IPS DF 6.9 (cell line): ENCODE results near the gene STIMATE.

Experiments used
- DNase-seq: peaks from one replicate; pipeline ENCODE4 v3.0.0-alpha.2; 2013; ENCODE audit warnings: low read depth, low spot score
- H3K27ac ChIP-seq: one replicate; pipeline ENCODE4 v1.5.1; 2013; ENCODE audit warnings: low read length, control low read depth
- H3K27me3 ChIP-seq: 2 replicates; pipeline ENCODE4 v1.6.1; 2013; ENCODE audit warnings: mild to moderate bottlenecking, low read length; ENCODE audit not compliant: control insufficient read depth, insufficient read depth
- H3K36me3 ChIP-seq: 2 replicates; pipeline ENCODE4 v1.6.1; 2013; ENCODE audit warnings: low read length; ENCODE audit not compliant: control insufficient read depth, insufficient read depth
- H3K4me1 ChIP-seq: 2 replicates; pipeline ENCODE4 v1.6.1; 2013; ENCODE audit warnings: low read length; ENCODE audit not compliant: control insufficient read depth, insufficient read depth
- H3K4me3 ChIP-seq: 2 replicates; pipeline ENCODE4 v1.5.1; 2013; ENCODE audit warnings: mild to moderate bottlenecking, low read length
- H3K9me3 ChIP-seq: 2 replicates; pipeline ENCODE4 v1.6.1; 2013; ENCODE audit warnings: low read length, inconsistent platforms; ENCODE audit not compliant: control insufficient read depth, insufficient read depth
- WGBS: extraction: QIAGEN DNeasy Blood & Tissue Kit; methylation state at CpG from one replicate; pipeline ENCODE4 v1.1.7; 2013; ENCODE audit warnings: mixed read lengths, missing lambda C conversion rate; ENCODE audit not compliant: insufficient read length, insufficient coverage; 5-methylcytosine and 5-hydroxymethylcytosine counted together

STIMATE gene

DNA sequence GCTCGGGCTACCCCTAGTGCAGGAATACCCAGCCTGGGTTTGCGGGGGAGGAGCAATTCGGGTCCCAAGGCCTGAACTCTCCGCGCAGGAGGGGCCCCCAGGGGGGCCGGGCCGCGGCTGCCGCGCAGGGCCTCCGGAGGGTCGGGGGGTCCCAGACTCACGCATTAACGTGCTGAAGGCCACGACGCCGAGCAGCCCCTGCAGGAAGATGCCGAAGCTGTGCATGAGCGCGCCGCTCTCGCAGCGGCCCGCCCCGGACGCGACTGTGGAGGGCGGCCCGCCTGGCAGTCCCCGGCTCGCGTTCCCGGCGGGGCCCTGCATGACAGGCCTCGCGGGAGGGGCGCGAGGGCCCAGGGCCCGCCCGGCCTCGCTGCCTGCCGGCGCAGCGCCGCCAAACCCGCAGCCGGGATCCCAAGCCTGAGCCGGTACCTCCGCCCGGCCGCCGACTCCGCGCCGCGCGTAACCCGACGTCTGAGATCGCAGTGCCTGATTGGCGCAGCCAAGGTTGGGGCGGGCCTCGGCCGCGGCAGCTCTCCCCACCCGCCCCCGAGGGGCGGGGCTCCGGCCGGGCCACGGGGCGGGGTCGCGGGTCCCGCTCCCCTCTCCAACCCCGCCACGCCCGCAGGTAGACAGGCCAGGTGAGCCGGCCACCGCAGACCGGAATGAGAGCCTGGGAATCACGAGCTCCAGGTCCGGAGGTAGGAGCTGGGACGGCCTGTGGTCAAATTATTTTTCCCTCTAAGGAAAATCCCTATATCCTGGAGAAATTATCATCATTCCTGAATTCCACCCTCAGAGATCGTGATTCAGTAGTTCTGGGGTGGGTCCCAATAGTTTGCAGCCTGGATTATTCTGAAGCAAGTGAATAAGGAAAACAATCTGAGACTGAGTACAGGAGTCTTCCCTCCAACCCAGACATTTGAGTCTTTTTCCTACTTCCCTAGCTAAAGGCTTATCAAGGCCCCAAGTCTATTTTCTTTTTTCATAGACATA lies at the start of gene STIMATE:
STIMATE (minus strand) TSS at position 419 of the 993 bp plus-strand sequence; CDS start at position 321, 98 bp downstream.
- Histone ChIP-seq H3K27ac (no peak within 1 kb of the TSS), H3K4me3 (peak within 1 kb of the TSS; percentile 90), H3K4me1 (no peaks in the 10 kb centered on the region), H3K27me3 (no peaks in the 10 kb centered on the region), H3K9me3 (no peaks in the 10 kb centered on the region), H3K36me3 (no peaks in the 10 kb centered on the region)
- WGBS, result no CpG with 5 or more reads among the region's 85 CpGs
- DNase-seq, result peak; percentile 63

DNA sequence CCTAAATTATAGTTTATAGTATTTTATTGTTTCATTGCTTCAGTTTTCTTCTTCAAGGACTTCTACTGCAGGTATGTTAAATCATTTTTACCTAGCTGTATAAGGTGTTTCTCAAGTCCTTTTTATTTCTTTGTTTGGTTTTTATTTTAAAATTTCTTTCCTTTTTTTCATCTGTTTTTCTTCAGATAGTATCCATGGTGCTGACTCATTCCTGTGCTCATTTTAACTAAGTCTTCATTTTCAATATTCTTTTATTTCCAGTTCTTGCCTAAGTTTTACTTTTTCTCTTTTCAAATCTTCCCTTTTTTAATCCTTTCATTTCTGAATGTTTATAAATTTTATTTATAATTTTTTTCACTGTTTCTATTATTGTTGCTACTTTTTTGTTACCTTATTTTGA lies 42.3 kb upstream of the STIMATE start:
- Histone ChIP-seq H3K36me3 (no peaks in the 10 kb centered on the region), H3K27ac (no peak overlapping the region), H3K9me3 (no peaks in the 10 kb centered on the region), H3K4me1 (no peaks in the 10 kb centered on the region), H3K27me3 (no peaks in the 10 kb centered on the region), H3K4me3 (no peak overlapping the region)
- no peak for DNase-seq

GRCh38 chr3:52934630-52935530 lies 37.5 kb upstream of the STIMATE start:
- peak; percentile 13 for DNase-seq
- Histone ChIP-seq H3K9me3 (no peaks in the 10 kb centered on the region), H3K27ac (no peak overlapping the region), H3K36me3 (no peaks in the 10 kb centered on the region), H3K4me1 (no peaks in the 10 kb centered on the region), H3K4me3 (no peak overlapping the region), H3K27me3 (no peaks in the 10 kb centered on the region)
- WGBS, result no CpG with 5 or more reads among the region's 8 CpGs

GRCh38 chr3:52931889-52932288 lies 34.5 kb upstream of the STIMATE start:
- Histone ChIP-seq H3K36me3 (no peaks in the 10 kb centered on the region), H3K9me3 (no peaks in the 10 kb centered on the region), H3K27me3 (no peaks in the 10 kb centered on the region), H3K4me3 (no peak overlapping the region), H3K4me1 (no peaks in the 10 kb centered on the region), H3K27ac (no peak overlapping the region)
- no peak for DNase-seq
- WGBS, result no CpG with 5 or more reads among the region's 2 CpGs

GRCh38 chr3:52931328-52931727 lies 34.0 kb upstream of the STIMATE start:
- no CpG with 5 or more reads among the region's 6 CpGs for WGBS
- Histone ChIP-seq H3K27ac (no peak overlapping the region), H3K4me1 (no peaks in the 10 kb centered on the region), H3K9me3 (no peaks in the 10 kb centered on the region), H3K36me3 (no peaks in the 10 kb centered on the region), H3K4me3 (no peak overlapping the region), H3K27me3 (no peaks in the 10 kb centered on the region)
- no peak for DNase-seq

DNA sequence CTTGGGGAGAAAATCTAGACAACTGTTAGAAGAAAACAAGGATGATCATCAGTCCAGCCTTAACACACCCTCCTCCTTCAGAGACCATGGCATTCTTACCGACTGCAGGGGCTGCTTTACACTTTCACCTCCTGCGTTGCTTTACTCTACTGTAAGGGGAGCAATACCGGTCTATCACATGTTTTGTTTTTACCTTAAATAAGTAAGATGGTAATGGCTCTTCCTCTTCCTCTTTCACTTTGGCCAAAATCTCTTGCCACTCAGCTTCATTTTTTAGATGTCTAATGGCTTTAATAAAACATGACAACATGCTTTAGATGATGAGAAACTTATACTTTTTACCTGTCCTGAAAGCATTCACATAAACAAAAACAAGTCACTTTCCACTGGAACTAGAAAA lies 33.4 kb upstream of the STIMATE start:
- Histone ChIP-seq H3K4me3 (no peak overlapping the region), H3K4me1 (no peaks in the 10 kb centered on the region), H3K27me3 (no peaks in the 10 kb centered on the region), H3K9me3 (no peaks in the 10 kb centered on the region), H3K36me3 (no peaks in the 10 kb centered on the region), H3K27ac (no peak overlapping the region)
- WGBS, result no CpG with 5 or more reads among the region's 3 CpGs
- no peak for DNase-seq

DNA sequence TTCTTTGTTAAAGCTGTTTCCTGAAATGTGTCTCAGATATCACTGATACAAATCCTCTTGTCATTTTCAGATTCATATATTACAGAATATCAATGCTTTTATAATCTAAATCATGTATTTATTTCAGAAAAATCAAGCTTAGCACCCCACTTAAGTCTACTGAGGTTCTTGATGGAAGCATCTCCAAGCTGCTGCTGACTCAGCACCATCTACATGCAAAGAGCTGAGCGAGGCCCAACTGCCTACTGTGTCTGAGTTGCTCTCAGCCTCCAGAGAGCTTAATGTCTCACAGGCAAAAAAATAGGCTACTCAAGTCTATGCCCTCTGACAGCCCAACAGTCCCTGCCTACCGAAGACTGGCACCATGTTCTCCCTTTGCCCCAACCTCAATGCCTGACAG lies 29.2 kb upstream of the STIMATE start:
- Histone ChIP-seq H3K9me3 (no peaks in the 10 kb centered on the region), H3K4me3 (no peak overlapping the region), H3K27ac (no peak overlapping the region), H3K27me3 (no peaks in the 10 kb centered on the region), H3K4me1 (no peaks in the 10 kb centered on the region), H3K36me3 (no peaks in the 10 kb centered on the region)
- DNase-seq, result no peak
- no CpG with 5 or more reads among the region's 2 CpGs for WGBS

DNA sequence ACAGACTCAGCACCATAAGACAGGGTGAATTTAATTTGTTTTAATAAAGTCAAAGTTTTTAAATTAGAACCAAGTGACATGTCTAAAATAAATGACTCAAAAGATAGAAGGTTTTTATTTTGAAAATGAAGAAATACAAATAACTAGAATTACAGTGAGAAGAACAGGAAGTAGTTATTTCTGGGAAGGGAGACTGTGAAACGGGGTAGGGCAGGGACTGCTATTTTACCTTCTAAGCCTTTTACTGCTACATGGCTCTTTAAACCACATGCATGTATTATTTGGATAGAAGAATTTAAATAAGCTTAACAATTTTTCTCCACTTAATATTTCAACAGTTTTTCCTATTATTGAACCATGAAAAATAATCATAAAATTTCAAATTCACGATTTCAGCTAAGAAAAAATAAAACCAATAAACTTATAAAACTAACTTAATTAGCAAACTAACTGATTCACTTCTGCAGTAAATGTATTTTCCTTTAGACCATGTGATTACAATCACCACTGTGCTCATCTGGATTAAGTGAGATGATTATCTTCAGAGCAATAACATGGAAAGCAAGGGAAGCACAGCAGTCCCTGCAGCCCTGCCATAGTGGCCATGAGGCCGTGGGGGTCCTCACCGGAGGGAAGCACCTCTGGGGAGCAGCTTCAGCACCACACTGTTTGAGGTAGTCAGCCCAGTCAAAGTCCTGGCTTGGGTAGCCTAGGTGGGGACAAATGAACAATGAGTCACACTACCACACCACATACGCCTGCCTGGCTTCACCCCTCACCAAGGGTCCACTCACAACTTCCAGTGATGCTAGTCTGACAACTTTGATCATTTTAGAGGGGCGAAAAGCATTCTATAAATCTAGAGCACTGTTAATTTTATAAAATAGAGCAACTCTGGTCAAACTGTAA lies 28.3 kb upstream of the STIMATE start:
- WGBS, result 100% methylated on average over 1 of the region's 6 CpGs
- DNase-seq, result no peak
- Histone ChIP-seq H3K27ac (no peak overlapping the region), H3K27me3 (no peaks in the 10 kb centered on the region), H3K4me1 (no peaks in the 10 kb centered on the region), H3K4me3 (no peak overlapping the region), H3K9me3 (no peaks in the 10 kb centered on the region), H3K36me3 (no peaks in the 10 kb centered on the region)

GRCh38 chr3:52923963-52924362 lies 26.6 kb upstream of the STIMATE start:
- Histone ChIP-seq H3K36me3 (0 out of 2 replicates have a peak, but pooled peaks cover 2% of the 10 kb centered on the region), H3K9me3 (no peaks in the 10 kb centered on the region), H3K27ac (no peak overlapping the region), H3K4me1 (no peaks in the 10 kb centered on the region), H3K4me3 (no peak overlapping the region), H3K27me3 (no peaks in the 10 kb centered on the region)
- no CpG with 5 or more reads among the region's 2 CpGs for WGBS
- no peak for DNase-seq

DNA sequence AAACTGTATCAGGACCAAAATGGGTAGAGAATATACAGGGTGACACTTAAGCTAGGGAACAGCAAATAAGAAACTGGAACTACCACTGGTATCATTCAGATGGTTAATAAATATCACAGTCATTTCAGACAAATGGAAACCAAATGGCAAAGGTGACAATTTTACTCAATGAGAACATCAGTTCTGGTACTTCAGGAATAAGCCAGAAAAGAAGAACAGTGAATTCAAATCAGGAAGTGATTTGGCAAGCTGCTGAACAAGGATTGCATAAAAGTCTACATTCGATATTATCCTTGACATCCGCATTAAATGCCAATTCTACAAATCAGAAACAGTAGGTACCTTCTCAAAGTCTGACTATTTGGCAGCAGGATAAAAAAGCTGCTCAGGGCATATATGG lies 23.5 kb upstream of the STIMATE start:
- 0 out of 2 replicates have a peak, but pooled peaks cover 2% of the 10 kb centered on the region for H3K36me3 ChIP-seq

More for the DNA sequence above, 23.5 kb upstream of the STIMATE start:
- no peaks in the 10 kb centered on the region for H3K9me3 ChIP-seq
- no peak overlapping the region for H3K4me3 ChIP-seq
- no CpG with 5 or more reads among the region's 2 CpGs for WGBS
- no peak for DNase-seq
- H3K27ac ChIP-seq, result no peak overlapping the region
- no peaks in the 10 kb centered on the region for H3K4me1 ChIP-seq
- no peaks in the 10 kb centered on the region for H3K27me3 ChIP-seq
